ENCODE data around the gene WDR1.

The WDR1 gene

DNA sequence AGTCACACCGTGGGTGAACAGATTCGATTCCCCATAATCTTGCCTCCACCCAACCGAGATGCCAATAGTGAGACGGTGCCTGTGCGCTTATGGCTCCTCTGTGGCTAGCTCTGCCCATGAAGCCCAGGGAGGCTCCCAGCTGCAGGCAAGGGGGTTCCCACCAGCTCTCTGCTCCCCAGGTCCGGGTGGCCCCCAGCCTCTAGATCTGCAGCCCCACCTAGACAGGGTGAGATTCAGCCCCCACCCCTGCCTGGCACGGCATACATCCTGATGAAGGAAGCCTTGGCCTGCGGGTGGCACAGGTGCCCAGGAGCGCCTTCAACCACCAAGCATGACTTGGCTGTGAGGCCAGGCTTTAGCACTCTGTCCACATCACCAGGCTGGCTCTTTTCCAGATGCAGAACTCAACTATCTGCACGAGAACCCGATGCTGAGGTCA is 40.6 kb downstream of the WDR1 start:
- no peak overlapping the region for H3K4me3 ChIP-seq (ENCODE audit: control insufficient read depth, low read depth, low read length)
- TF ChIP-seq, protein P1, sequence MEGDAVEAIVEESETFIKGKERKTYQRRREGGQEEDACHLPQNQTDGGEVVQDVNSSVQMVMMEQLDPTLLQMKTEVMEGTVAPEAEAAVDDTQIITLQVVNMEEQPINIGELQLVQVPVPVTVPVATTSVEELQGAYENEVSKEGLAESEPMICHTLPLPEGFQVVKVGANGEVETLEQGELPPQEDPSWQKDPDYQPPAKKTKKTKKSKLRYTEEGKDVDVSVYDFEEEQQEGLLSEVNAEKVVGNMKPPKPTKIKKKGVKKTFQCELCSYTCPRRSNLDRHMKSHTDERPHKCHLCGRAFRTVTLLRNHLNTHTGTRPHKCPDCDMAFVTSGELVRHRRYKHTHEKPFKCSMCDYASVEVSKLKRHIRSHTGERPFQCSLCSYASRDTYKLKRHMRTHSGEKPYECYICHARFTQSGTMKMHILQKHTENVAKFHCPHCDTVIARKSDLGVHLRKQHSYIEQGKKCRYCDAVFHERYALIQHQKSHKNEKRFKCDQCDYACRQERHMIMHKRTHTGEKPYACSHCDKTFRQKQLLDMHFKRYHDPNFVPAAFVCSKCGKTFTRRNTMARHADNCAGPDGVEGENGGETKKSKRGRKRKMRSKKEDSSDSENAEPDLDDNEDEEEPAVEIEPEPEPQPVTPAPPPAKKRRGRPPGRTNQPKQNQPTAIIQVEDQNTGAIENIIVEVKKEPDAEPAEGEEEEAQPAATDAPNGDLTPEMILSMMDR (conservative IDR thresholded peaks at IDR 0.05; ENCODE audit: control insufficient read depth, insufficient read depth, low read depth, low read length), result no peak
- no peak for DNase-seq (ENCODE audit: low read depth)

DNA sequence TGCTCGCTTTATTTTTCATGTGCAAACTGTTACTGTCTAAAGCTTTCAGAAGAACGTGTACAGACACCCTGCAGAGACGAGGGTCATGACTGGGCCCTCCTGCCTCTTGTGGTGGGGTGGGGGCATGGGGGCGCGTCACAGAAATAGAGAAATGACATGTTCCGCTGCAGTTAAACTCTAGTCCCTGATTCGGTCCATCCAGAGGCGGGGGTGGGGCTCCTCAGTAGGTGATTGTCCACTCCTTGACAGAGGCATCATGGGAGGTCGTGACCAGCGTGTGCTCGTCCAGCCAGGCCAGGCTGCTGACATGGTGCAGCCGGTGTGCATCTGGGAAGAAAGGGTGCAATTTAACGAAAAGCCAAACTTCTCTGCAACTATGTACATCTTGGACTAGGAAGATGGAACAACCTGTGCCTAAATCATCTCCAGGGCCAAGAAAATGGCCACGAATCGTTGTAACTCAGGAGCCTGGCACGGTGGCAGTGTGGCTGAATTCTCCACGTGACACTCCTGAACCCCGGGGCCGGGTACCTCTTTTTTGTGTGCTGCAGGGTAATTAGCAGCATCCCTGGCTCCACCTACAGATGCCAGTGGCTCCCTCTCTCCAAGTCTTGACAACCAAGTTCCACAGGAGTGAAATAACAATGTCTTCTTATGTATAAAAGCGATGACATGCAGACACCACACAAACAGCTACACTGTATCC is 41.3 kb downstream of the WDR1 start:
- TF ChIP-seq, protein P1 (conservative IDR thresholded peaks at IDR 0.05; ENCODE audit: control insufficient read depth, insufficient read depth, low read depth, low read length), result no peak
- no peak overlapping the region for H3K4me3 ChIP-seq (ENCODE audit: control insufficient read depth, low read depth, low read length)
- DNase-seq (ENCODE audit: low read depth), result no peak

DNA sequence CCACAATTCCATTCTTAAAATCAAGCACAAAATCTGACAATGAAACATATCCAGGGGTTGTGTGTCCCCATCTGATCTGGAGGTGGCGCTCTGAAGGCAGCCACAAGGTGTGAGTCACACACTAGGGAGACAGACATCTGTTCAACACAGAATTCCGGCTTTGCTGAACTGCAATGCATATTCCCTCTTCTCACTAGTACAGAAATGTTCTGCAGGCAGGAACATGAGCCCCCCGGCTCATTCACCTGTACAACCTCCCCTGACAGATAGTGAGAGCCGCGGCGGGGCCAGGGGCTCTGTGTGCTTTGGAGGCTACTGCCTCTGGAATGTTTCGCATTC is 41.9 kb downstream of the WDR1 start:
- DNase-seq (ENCODE audit: low read depth), result peak; percentile 68

GRCh38 chr4:10074076-10074766 is 42.4 kb downstream of the WDR1 start:
- H3K4me3 ChIP-seq (ENCODE audit: control insufficient read depth, low read depth, low read length), result no peak overlapping the region
- DNase-seq (ENCODE audit: low read depth), result no peak
- TF ChIP-seq, protein P1 (conservative IDR thresholded peaks at IDR 0.05; ENCODE audit: control insufficient read depth, insufficient read depth, low read depth, low read length), result no peak

More for the DNA sequence above, 41.9 kb downstream of the WDR1 start:
- TF ChIP-seq, protein P1 (conservative IDR thresholded peaks at IDR 0.05; ENCODE audit: control insufficient read depth, insufficient read depth, low read depth, low read length), result peak; percentile 69
- no peak overlapping the region for H3K4me3 ChIP-seq (ENCODE audit: control insufficient read depth, low read depth, low read length)

DNA sequence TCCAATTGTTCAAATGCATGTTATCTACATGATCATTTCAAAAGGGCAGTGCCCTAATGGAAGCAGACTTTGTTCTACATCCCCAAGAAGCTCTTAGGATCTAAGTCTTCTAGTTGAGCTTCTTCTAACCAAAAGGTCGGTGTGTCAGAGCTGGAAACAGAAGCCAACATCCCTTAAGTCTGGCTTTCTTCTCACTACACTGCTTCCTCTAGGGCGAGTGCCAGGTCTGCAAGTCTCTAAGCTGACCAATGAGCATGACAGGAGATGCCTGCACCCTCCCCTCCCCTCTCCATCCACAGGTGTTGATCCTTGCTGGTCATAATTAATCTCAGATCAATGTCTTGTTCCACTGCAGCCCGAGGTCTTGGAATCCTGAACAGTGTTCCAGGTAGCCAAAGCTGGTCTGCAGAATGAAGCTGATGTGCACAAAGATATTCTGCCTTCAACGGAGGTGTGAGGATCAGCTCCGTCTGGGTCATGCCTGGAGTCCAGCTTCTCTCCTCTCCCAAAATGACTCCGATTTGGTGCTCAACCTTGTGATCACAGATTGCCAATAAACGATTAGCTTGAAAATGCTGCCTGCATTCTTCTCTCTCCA is 44.1 kb downstream of the WDR1 start:
- no peak for DNase-seq (ENCODE audit: low read depth)
- no peak overlapping the region for H3K4me3 ChIP-seq (ENCODE audit: control insufficient read depth, low read depth, low read length)

GRCh38 chr4:10069075-10069642 is 47.4 kb downstream of the WDR1 start:
- TF ChIP-seq, protein P1 (conservative IDR thresholded peaks at IDR 0.05; ENCODE audit: control insufficient read depth, insufficient read depth, low read depth, low read length), result no peak
- no peak overlapping the region for H3K4me3 ChIP-seq (ENCODE audit: control insufficient read depth, low read depth, low read length)
- DNase-seq (ENCODE audit: low read depth), result no peak

More for the DNA sequence above, 44.1 kb downstream of the WDR1 start:
- TF ChIP-seq, protein P1 (conservative IDR thresholded peaks at IDR 0.05; ENCODE audit: control insufficient read depth, insufficient read depth, low read depth, low read length), result no peak
